A549 (cell line): ENCODE measurements around the gene C1QTNF2.

Experiments
- CTCF ChIP-seq: fragments of >200 bp; sonication (Bioruptor Twin); formaldehyde crosslinking; IDR thresholded peaks from 3 replicates; pipeline ENCODE4 v1.5.1; 2016
- JUNB ChIP-seq: fragments of >200 bp; sonication (Bioruptor Twin); formaldehyde crosslinking; IDR thresholded peaks from 2 replicates; pipeline ENCODE4 v1.6.1; 2016
- POLR2A ChIP-seq: IDR thresholded peaks from 2 replicates; pipeline ENCODE4 v1.6.1; 2012; ENCODE audit warnings: mild to moderate bottlenecking, low read length

DNA sequence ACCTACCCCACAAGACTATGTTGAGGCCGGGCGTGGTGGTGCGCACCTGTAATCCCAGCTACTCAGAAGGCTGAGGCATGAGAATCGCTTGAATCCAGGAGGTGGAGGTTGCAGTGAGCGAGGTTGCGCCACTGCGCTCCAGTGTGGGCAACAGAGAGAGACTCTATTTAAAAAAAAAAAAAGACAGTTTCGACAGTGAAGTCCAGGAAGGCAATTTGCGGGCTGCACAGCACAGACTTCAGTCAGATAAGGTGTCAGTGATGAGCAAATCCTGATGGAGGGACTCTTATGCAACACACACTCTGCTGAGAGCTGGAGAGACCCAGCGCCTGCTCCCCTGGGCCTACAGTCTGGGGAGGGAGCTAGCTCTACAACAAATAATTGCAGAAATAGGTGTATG lies 72.2 kb downstream of the C1QTNF2 start:
- no peak for TF ChIP-seq CTCF
- no peak for TF ChIP-seq JUNB
- no peak for TF ChIP-seq POLR2A
